ENCODE results near the gene TMEM255B.

Gene TMEM255B

GRCh38 chr13:113813070-113813748 lies 54.2 kb downstream of the TMEM255B start:
- H3K27ac ChIP-seq: peak overlapping the region; percentile 1
- ChIA-PET POLR2A (ENCODE audit: low non-redundant PET) (no interaction called here), CTCF (interaction anchor here (1.4 kb wide), 1 partner anchor 20 kb away, joined by 3 read pairs; no protein-coding TSS in a partner anchor)
- TF ChIP-seq CTCF (conservative IDR thresholded peaks at IDR 0.05; ENCODE audit: low read depth): no peak
- DNase-seq (ENCODE audit: low spot score): no peak

- no peak for TF ChIP-seq CTCF (conservative IDR thresholded peaks at IDR 0.05; ENCODE audit: low read depth)
- peak overlapping the region; percentile 1 for H3K27ac ChIP-seq
- DNase-seq (ENCODE audit: low spot score): no peak
- POLR2A ChIA-PET (ENCODE audit: low non-redundant PET): no interaction called here
- CTCF ChIA-PET: interaction anchor here (0.6 to 1.4 kb wide), 2 partner anchors 21 to 133 kb away, joined by 3 read pairs; no protein-coding TSS in a partner anchor
Measured at GRCh38 chr13:113813749-113814434, 54.9 kb downstream of the TMEM255B start.

- ChIA-PET POLR2A (ENCODE audit: low non-redundant PET) (no interaction called here), CTCF (interaction anchor here (0.6 to 1.4 kb wide), 3 partner anchors 22 to 133 kb away, joined by 3 read pairs; no protein-coding TSS in a partner anchor)
- TF ChIP-seq CTCF (conservative IDR thresholded peaks at IDR 0.05; ENCODE audit: low read depth): no peak
- H3K27ac ChIP-seq: peak overlapping the region; percentile 1
- DNase-seq (ENCODE audit: low spot score): no peak
Measured at GRCh38 chr13:113814435-113814821, 55.4 kb downstream of the TMEM255B start.

GRCh38 chr13:113815151-113816058 lies 56.4 kb downstream of the TMEM255B start:
- H3K27ac ChIP-seq: no peak overlapping the region
- DNase-seq (ENCODE audit: low spot score): no peak
- ChIA-PET CTCF (interaction anchor here (0.6 to 1.4 kb wide), 2 partner anchors 23 to 48 kb away, joined by 3 read pairs; no protein-coding TSS in a partner anchor), POLR2A (ENCODE audit: low non-redundant PET) (no interaction called here)
- TF ChIP-seq CTCF (conservative IDR thresholded peaks at IDR 0.05; ENCODE audit: low read depth): no peak

- CTCF ChIA-PET: interaction anchor here (0.6 to 1.0 kb wide), 6 partner anchors 17 to 366 kb away, joined by 3 to 8 read pairs (median 3); no protein-coding TSS in a partner anchor
- POLR2A ChIA-PET (ENCODE audit: low non-redundant PET): no interaction called here
- TF ChIP-seq CTCF (conservative IDR thresholded peaks at IDR 0.05; ENCODE audit: low read depth): no peak
- peak overlapping the region; percentile 55 for H3K27ac ChIP-seq
- DNase-seq (ENCODE audit: low spot score): no peak
Measured at GRCh38 chr13:113816254-113816929, 57.4 kb downstream of the TMEM255B start.
